HEK293 (cell line): ENCODE data around the gene SNAP91.

Experiments used
- CTCF ChIA-PET: fragments of 350-600 bp; formaldehyde crosslinking; extraction: SDS; loops from one replicate; lab custom pipeline; 2021; ENCODE audit warnings: antibody characterized with exemption; lab: Yijun Ruan, JAX
- POLR2A ChIA-PET: fragments of 300-600 bp; formaldehyde crosslinking; extraction: SDS; loops from one replicate; lab custom pipeline; 2020; ENCODE audit warnings: antibody characterized with exemption, inconsistent platforms; lab: Yijun Ruan, JAX
- H3K27ac ChIP-seq: fragments of 200-500 bp; sonication (Bioruptor generic); 2 replicates; pipeline ENCODE4 v1.5.1; 2014; ENCODE audit warnings: low read depth, low read length, control low read depth, inconsistent platforms; ENCODE audit errors: extremely low read depth
- H3K36me3 ChIP-seq, 2 experiments: fragments of 200-500 bp in 1 of 2; sonication (Bioruptor generic) in 1 of 2; 1 replicate in 1 of 2; 2 replicates in 1 of 2; pipeline ENCODE4 v1.5.1; 2014 to 2017; ENCODE audit warnings: inconsistent platforms in 2 of 2, low read length in 2 of 2; ENCODE audit not compliant: control insufficient read depth in 2 of 2, insufficient read depth in 1 of 2
- H3K4me1 ChIP-seq: fragments of 200-500 bp; sonication (Bioruptor generic); 2 replicates; pipeline ENCODE4 v1.5.1; 2014; ENCODE audit warnings: mild to moderate bottlenecking, low read length, inconsistent platforms; ENCODE audit not compliant: control insufficient read depth, insufficient read depth
- H3K4me3 ChIP-seq: 2 replicates; pipeline ENCODE4 v1.5.1; 2011; ENCODE audit warnings: low read depth, mild to moderate bottlenecking, control low read depth, low read length, moderate library complexity
- H3K9me3 ChIP-seq: fragments of 200-500 bp; sonication (Bioruptor generic); 2 replicates; pipeline ENCODE4 v1.5.1; 2014; ENCODE audit warnings: low read depth, low read length, inconsistent platforms; ENCODE audit not compliant: control insufficient read depth, insufficient read depth
- HOXC10 ChIP-seq: sonication (generic); formaldehyde crosslinking; IDR thresholded peaks from 2 replicates; pipeline ENCODE4 v1.8.1; 2023; ENCODE audit warnings: mild to moderate bottlenecking, missing genetic modification reagents
- OSR2 ChIP-seq: fragments of 450-650 bp; formaldehyde crosslinking; IDR thresholded peaks from 2 replicates; pipeline ENCODE4 v1.5.1; 2016; ENCODE audit warnings: missing biosample characterization, missing genetic modification characterization
- ZBTB20 ChIP-seq: fragments of 450-650 bp; formaldehyde crosslinking; IDR thresholded peaks from 2 replicates; pipeline ENCODE4 v1.5.1; 2016; ENCODE audit warnings: missing biosample characterization, missing genetic modification characterization
- ZNF133 ChIP-seq: fragments of 450-650 bp; formaldehyde crosslinking; IDR thresholded peaks from 2 replicates; pipeline ENCODE4 v1.5.1; 2016; ENCODE audit warnings: missing biosample characterization, missing genetic modification characterization
- ZNF157 ChIP-seq: fragments of 450-650 bp; formaldehyde crosslinking; IDR thresholded peaks from 2 replicates; pipeline ENCODE4 v1.5.1; 2016; ENCODE audit warnings: missing biosample characterization, missing genetic modification characterization
- ZNF239 ChIP-seq: fragments of 450-650 bp; formaldehyde crosslinking; IDR thresholded peaks from 2 replicates; pipeline ENCODE4 v1.5.1; 2016; ENCODE audit warnings: missing biosample characterization, missing genetic modification characterization
- ZNF335 ChIP-seq: fragments of 450-650 bp; formaldehyde crosslinking; conservative IDR thresholded peaks from 2 replicates; pipeline ENCODE4 v1.5.1; 2016; ENCODE audit warnings: missing biosample characterization, missing genetic modification characterization
- ZNF549 ChIP-seq: fragments of 450-650 bp; IDR thresholded peaks from 2 replicates; pipeline ENCODE4 v1.5.1; 2018; ENCODE audit warnings: missing biosample characterization, missing genetic modification characterization, mild to moderate bottlenecking, inconsistent platforms, moderate library complexity
- ZNF623 ChIP-seq: fragments of 450-650 bp; formaldehyde crosslinking; IDR thresholded peaks from 2 replicates; pipeline ENCODE4 v1.5.1; 2016; ENCODE audit warnings: missing biosample characterization, missing genetic modification characterization
- ZNF660 ChIP-seq: fragments of 450-650 bp; IDR thresholded peaks from 2 replicates; pipeline ENCODE4 v1.5.1; 2018; ENCODE audit warnings: missing biosample characterization, mild to moderate bottlenecking, missing genetic modification characterization
- ZXDB ChIP-seq: fragments of 450-650 bp; formaldehyde crosslinking; IDR thresholded peaks from 2 replicates; pipeline ENCODE4 v1.5.1; 2016; ENCODE audit warnings: missing biosample characterization, missing genetic modification characterization
- TF ChIP-seq, protein P1 (sequence below): fragments of 450-650 bp; formaldehyde crosslinking; optimal IDR thresholded peaks from 2 replicates; pipeline ENCODE3; 2016; ENCODE audit warnings: missing biosample characterization, mild to moderate bottlenecking, missing genetic modification characterization
- TF ChIP-seq, protein P2 (sequence below): fragments of 450-650 bp; formaldehyde crosslinking; IDR thresholded peaks from 2 replicates; pipeline ENCODE4 v1.5.1; 2016; ENCODE audit warnings: missing biosample characterization, missing genetic modification characterization
- TF ChIP-seq, protein P3 (sequence below): sonication (generic); formaldehyde crosslinking; IDR thresholded peaks from 2 replicates; pipeline ENCODE4 v1.8.1; 2022; ENCODE audit warnings: mild to moderate bottlenecking, moderate library complexity, missing genetic modification reagents
- TF ChIP-seq, protein P4 (sequence below): fragments of 450-650 bp; formaldehyde crosslinking; IDR thresholded peaks from 2 replicates; pipeline ENCODE4 v1.5.1; 2016; ENCODE audit warnings: missing biosample characterization, missing genetic modification characterization
- TF ChIP-seq, protein P5 (sequence below): fragments of 450-650 bp; formaldehyde crosslinking; IDR thresholded peaks from 2 replicates; pipeline ENCODE4 v1.5.1; 2016; ENCODE audit warnings: missing biosample characterization, missing genetic modification characterization

SNAP91 gene

DNA sequence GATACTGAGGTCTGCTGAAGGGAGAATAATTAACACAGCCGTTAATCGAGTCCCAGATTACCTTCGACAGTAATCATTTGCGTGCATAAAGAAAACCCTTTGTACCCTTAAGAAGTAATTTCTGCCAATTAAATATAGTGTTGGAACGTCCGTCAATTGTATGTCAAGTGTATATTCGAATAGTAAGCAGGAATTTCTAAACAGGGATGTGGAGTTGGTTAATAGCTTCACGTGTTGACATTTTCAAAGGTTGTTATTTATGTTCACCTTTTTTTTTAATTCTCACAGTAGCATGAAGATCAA is 798 bp upstream of the SNAP91 start (continued):
- TF ChIP-seq, protein P1, sequence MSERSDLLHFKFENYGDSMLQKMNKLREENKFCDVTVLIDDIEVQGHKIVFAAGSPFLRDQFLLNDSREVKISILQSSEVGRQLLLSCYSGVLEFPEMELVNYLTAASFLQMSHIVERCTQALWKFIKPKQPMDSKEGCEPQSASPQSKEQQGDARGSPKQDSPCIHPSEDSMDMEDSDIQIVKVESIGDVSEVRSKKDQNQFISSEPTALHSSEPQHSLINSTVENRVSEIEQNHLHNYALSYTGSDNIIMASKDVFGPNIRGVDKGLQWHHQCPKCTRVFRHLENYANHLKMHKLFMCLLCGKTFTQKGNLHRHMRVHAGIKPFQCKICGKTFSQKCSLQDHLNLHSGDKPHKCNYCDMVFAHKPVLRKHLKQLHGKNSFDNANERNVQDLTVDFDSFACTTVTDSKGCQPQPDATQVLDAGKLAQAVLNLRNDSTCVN = no peak
- TF ChIP-seq, protein P2, sequence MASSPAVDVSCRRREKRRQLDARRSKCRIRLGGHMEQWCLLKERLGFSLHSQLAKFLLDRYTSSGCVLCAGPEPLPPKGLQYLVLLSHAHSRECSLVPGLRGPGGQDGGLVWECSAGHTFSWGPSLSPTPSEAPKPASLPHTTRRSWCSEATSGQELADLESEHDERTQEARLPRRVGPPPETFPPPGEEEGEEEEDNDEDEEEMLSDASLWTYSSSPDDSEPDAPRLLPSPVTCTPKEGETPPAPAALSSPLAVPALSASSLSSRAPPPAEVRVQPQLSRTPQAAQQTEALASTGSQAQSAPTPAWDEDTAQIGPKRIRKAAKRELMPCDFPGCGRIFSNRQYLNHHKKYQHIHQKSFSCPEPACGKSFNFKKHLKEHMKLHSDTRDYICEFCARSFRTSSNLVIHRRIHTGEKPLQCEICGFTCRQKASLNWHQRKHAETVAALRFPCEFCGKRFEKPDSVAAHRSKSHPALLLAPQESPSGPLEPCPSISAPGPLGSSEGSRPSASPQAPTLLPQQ = no peak
- TF ChIP-seq, protein P3, sequence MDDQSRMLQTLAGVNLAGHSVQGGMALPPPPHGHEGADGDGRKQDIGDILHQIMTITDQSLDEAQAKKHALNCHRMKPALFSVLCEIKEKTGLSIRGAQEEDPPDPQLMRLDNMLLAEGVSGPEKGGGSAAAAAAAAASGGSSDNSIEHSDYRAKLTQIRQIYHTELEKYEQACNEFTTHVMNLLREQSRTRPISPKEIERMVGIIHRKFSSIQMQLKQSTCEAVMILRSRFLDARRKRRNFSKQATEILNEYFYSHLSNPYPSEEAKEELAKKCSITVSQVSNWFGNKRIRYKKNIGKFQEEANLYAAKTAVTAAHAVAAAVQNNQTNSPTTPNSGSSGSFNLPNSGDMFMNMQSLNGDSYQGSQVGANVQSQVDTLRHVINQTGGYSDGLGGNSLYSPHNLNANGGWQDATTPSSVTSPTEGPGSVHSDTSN (CRISPR knock-in tag) = no peak
- TF ChIP-seq ZNF133 (tag by site-specific recombination) (no peak), OSR2 (tag by site-specific recombination) (no peak), ZNF157 (tag by site-specific recombination) (no peak), ZXDB (tag by site-specific recombination) (no peak), ZNF623 (tag by site-specific recombination) (no peak)
- TF ChIP-seq, protein P4, sequence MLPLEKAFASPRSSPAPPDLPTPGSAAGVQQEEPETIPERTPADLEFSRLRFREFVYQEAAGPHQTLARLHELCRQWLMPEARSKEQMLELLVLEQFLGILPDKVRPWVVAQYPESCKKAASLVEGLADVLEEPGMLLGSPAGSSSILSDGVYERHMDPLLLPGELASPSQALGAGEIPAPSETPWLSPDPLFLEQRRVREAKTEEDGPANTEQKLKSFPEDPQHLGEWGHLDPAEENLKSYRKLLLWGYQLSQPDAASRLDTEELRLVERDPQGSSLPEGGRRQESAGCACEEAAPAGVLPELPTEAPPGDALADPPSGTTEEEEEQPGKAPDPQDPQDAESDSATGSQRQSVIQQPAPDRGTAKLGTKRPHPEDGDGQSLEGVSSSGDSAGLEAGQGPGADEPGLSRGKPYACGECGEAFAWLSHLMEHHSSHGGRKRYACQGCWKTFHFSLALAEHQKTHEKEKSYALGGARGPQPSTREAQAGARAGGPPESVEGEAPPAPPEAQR (tag by site-specific recombination) = no peak

DNA sequence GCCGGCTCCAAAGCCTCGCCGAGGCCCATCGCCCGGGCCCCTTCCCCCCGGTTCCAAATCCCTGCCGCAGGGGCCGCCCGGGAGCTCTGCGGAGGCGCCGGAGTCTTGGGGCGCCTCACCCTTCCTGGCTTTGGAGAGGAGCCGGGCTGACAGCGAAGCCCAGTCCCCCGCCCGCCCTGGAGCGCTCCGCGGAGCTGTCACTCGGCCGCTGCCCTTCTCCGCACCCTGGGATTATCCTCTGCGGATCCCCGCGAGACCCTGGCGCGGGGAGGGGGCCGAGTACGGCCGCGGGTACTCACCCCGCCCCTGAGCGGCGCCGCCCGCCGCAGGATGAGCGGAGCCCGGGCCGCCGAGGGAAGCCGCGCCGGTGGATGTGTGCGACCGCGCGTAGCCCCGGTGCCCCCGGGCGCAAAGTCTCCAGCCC is 343 bp downstream of the SNAP91 start:
- Histone ChIP-seq H3K27ac (peak overlapping the region; percentile 52; the same call in 1 of the 2 replicates), H3K4me3 (peak overlapping the region; percentile 77), H3K9me3 (no peaks in the 10 kb centered on the region), H3K4me1 (no peaks in the 10 kb centered on the region), H3K36me3 (no peaks in the 10 kb centered on the region; a peak in 1 of 3 replicates)
- POLR2A ChIA-PET = interaction anchor here (0.6 to 0.8 kb wide), 2 partner anchors 13 to 518 kb away, joined by 3 to 4 read pairs; partner anchors contain the start of gene CEP162
- CTCF ChIA-PET = interaction anchor here (0.6 kb wide), 3 partner anchors 64 to 530 kb away, joined by 3 to 5 read pairs (median 4); no protein-coding TSS in a partner anchor
- TF ChIP-seq ZNF660 (tag by site-specific recombination) (no peak), ZNF335 (peak; percentile 69; the same call in 1 of the 2 replicates), ZNF549 (tag by site-specific recombination) (0 out of 2 replicates have a peak, but pooled peaks have one; percentile 4), ZNF239 (no peak), ZBTB20 (peak; percentile 90), HOXC10 (CRISPR knock-in tag) (0 out of 2 replicates have a peak, but pooled peaks have one; percentile 2)
- TF ChIP-seq, protein P5, sequence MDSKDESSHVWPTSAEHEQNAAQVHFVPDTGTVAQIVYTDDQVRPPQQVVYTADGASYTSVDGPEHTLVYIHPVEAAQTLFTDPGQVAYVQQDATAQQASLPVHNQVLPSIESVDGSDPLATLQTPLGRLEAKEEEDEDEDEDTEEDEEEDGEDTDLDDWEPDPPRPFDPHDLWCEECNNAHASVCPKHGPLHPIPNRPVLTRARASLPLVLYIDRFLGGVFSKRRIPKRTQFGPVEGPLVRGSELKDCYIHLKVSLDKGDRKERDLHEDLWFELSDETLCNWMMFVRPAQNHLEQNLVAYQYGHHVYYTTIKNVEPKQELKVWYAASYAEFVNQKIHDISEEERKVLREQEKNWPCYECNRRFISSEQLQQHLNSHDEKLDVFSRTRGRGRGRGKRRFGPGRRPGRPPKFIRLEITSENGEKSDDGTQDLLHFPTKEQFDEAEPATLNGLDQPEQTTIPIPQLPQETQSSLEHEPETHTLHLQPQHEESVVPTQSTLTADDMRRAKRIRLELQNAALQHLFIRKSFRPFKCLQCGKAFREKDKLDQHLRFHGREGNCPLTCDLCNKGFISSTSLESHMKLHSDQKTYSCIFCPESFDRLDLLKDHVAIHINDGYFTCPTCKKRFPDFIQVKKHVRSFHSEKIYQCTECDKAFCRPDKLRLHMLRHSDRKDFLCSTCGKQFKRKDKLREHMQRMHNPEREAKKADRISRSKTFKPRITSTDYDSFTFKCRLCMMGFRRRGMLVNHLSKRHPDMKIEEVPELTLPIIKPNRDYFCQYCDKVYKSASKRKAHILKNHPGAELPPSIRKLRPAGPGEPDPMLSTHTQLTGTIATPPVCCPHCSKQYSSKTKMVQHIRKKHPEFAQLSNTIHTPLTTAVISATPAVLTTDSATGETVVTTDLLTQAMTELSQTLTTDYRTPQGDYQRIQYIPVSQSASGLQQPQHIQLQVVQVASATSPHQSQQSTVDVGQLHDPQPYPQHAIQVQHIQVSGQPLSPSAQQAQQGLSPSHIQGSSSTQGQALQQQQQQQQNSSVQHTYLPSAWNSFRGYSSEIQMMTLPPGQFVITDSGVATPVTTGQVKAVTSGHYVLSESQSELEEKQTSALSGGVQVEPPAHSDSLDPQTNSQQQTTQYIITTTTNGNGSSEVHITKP (tag by site-specific recombination) = no peak
- TF ChIP-seq, protein P1 = peak; percentile 48
